HG03064 (cell line): ENCODE data around the gene RARG.
A peak's percentile ranks its signal among the peaks of the same experiment; 100 is the strongest.

ENCODE experiments used
- ATAC-seq: cut with Tn5 transposase; IDR thresholded peaks from one replicate; pipeline ENCODE4 v1.9.1; 2021; ENCODE audit warnings: low read depth; ENCODE audit not compliant: unreplicated experiment

RARG gene

DNA sequence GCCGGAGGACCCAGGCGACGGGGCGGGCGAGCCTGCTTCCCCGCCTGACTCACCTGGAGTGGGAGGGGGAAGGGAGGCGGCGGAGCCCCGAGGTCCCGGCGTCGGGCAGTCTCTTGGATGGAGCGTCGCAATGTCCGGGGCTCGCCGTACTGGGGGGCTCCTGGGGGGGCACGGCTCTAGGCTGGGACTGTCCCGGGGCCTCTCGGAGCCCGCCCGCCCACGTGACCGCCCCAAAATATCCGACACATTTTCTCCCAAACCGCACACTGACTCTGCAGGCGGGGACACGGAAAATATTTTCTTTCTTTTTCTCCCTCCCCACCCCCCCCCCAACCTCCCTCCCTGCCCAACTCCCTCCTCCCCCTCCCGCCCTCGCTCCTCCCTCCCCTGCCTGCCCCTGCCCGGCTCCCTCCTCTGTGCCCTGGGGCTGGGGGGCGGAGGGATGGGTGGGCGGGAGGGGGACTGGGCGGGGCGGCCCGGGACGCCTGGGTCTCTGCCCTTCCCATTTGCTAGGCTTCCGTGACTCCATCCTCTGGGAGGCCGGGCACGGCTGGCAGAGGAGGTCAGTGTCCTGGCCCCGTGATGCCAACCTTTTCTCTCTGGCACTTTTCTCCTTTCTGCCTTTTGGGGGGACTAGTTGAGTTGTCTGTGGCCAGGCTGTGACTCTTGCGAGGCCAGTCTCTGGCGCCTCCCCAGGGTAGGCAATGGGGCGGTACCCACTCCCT lies at the start of gene RARG:
Gene RARG (minus strand): TSS at position 289 of the 725 bp plus-strand sequence. CDS start 4,664 bp downstream, outside the sequence.
- no peak for ATAC-seq

DNA sequence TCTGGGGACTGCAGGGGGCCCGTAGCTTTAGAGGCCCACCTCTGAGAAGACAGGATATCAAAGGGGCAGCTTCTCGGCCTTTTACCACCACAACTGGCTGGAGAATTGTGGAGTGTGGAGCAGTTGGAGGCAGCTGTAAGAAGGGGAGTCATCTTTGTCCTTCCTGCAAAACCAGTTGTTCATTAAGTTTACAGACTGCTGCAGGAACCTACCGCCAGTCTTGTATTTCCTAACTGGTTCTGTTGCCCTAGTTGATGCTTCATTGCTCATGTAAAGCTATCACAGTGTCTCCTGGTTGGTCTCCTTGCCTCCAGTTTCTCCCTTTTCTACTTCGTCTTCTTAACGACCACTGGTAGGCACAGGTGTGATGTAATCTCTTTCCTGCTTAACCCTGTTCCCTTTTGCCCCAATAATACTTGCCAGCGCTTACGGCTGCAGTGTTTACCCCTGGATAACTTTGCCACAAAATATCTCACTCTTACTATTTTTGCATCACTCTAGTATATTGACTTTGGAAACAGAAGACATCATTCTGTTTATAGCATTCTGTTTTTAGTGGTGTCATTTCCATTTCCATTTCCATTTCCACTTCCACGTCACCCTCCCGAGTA lies 48.0 kb upstream of the RARG start:
- ATAC-seq = no peak

DNA sequence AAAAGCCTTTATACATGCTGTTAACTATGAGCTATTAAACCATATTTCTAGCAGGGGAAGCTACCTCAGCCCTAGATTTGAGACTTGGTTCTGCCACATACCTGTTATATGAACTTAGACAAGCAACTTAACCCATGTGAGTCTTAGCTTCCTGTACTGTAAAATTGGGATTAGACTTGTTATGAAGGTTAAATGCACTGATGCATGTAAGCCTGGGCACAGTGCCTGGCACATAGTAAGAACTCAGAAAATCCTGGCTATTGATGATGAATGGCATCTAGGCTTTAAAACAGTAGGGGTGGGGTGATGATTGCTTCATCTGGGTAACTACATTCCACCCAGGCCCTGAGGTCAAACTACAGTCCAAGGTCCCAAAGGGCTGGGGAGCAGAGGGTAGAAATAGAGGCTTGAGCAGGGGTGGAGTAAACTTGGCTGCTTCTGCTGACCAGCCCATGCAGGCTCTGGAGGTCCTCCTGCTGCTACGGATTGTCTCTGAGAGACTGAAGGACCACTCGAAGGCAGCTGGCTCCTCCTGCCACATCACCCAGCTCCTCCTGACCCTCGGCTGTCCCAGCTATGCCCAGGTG lies 47.4 kb upstream of the RARG start:
- no peak for ATAC-seq

GRCh38 chr12:53277981-53278380 lies 46.0 kb upstream of the RARG start:
- no peak for ATAC-seq

DNA sequence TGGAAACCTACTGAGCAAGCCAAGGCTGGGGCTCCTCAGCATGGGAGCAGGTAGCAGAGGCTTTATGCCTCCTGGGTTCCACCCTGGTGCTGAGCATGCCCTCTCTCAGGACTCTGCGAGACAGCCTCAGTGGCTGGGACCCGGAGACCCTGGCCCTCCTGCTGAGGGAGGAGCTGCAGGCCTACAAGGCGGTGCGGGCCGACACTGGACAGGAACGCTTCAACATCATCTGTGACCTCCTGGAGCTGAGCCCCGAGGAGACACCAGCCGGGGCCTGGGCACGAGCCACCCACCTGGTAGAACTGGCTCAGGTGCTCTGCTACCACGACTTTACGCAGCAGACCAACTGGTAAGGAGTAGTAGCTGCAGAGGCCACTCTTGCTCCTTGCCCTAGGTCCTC lies 44.5 kb upstream of the RARG start:
- ATAC-seq = no peak

DNA sequence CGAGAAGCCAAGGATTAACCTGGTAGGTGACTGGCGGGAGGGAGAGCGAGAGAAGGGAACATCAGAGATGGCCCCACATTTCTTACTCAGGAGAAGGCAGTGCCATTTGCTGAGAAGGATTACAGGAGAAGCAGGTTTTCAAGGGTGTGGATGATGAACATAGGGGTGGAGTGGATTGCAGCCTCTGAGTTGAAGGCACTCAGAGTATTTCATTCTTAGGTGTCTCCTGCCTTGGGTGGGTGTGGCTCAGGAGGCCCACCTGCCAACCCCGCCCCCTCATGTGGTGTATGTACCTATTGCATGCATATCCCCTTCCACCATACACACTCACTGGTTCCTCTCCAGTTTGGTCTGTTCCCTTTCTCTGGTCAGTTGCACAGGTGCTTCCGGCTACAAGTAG lies 42.4 kb upstream of the RARG start:
- no peak for ATAC-seq

GRCh38 chr12:53268630-53269562 lies 36.9 kb upstream of the RARG start:
- no peak for ATAC-seq

GRCh38 chr12:53267999-53268629 lies 36.1 kb upstream of the RARG start, which contains the start of gene ESPL1:
Gene ESPL1, plus strand, starts transcription at chr12:53268299. Its CDS starts 468 bp downstream, at chr12:53268767.
- peak; percentile 73 for ATAC-seq

GRCh38 chr12:53267306-53267998 lies 35.4 kb upstream of the RARG start:
- ATAC-seq = no peak

DNA sequence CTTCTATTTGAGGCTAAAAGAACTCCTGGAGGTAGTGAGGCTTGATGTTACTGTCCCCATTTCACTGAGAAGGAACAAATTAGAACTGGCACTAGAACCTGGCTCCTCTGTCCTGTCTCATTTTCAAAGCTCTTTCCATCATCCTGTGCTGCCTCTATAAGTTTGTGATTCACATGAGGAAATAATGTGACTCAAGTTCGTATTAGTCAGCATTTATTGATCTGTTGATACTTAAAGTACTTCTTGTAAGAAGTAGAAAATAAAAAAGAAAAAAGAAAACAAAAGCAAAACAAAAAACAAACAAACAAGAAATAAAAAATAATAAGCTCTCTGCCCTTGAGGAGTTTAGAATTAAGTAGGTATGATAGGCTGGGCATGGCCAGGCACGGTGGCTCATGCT lies 33.8 kb upstream of the RARG start:
- no peak for ATAC-seq

DNA sequence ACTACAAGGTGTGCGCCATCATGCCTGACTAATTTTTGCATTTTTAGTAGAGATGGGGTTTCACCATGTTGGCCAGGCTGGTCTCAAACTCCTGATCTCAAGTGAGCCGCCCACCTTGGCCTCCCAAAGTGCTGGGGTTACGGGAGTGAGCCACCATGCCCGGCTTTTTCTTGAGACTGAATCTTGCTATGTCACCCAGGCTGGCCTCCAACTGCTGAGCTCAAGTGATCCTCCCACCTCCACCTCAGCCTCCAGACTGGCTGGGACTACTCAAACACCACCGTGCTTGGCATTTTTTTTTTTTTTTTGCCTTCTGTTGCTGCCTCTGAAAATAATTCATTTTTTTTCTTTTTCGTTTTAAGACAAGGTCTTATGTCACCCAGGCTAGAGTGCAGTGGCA lies 27.9 kb upstream of the RARG start:
- no peak for ATAC-seq

DNA sequence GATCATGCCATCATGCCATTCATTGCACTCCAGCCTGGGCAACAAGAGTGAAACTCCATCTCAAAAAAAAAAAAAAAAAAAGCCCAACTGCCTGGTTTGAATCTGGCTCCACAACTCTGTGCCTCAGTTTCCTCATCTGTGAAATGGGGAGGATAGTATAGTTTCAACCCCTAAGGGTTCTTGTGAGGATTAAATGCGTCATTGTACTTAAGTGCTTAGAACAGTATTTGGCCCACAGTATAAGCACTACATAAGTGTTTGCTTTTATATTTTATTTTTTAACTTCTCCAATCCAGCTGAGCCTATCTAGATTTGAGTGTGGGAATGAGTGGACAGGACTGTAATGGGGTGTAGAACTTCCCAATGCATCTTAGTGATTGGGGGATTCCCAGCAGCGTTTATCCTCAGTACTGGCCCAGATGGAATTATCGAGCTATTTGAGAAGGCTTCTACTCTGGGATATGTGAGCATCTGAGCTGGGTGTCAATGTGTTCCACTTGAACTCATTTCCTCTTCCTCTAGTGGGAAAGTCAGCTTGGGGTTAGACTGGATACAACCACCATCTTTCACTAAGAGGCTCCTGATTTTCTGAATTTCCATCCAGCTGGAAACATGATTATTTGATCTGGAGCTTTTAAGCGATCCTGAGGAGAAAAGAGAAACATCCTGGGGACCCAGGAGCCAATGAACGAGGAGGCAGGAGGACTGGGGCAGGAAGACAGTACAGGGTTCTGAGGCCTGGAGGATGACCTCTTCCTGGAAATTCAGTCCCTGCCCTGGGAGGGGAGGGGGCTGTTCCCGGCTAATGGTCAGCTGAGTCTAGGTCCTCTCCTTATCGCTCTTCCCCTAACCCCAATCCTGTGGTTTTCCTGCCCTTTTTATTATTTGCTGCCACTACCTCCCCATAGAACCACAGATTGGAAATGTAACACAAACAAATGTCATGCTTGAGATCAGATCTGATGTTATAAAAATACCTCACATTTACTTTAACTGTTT lies 26.8 kb upstream of the RARG start:
- ATAC-seq = no peak

DNA sequence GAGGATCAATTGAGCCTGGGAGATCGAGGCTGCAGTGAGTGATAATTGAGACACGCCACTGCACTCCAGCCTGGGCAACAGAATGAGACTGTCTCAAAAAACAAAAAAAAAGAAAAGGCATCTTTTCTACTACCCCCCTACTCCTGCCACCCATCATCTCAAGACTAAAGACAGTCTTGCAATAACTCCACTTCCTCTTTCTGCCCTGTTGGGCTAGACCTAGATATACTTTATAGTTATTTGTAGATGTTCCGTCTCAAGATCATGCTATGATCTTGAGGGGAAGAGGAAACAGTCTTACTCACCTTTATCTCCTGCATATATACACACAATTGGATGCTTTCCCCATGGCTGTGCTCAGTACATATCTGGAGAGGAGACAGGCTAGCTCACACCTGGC lies 24.0 kb upstream of the RARG start:
- ATAC-seq = no peak

GRCh38 chr12:53254816-53255545 lies 23.0 kb upstream of the RARG start:
- ATAC-seq = no peak

GRCh38 chr12:53253298-53253697 lies 21.3 kb upstream of the RARG start:
- ATAC-seq = no peak

DNA sequence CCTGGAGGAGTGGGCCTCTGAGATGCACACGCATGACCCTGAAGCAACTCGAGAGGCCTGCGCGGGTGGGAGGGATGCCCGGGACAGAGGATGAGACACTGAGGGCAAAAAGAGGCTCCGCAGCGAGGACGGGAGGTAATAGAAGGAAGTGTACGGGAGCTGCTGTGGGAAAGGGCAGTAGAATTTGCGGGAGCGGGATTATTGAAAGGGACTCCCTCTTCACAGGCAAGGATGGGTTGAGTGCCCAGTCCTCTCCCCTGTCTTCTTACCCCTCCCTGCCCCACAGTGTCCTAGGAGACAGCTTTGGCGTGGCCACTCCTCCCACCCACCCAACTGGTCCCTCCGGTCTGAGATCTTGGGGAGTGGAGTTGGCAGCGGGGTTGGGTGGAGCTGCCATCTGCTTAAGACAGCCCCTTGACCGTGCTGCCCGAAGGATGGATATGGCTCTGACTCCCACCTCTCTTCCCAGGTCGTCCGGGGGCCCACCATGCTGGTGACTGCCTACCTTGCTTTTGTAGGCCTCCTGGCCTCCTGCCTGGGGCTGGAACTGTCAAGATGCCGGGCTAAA lies 20.4 kb upstream of the RARG start:
- ATAC-seq = no peak

GRCh38 chr12:53251477-53252348 lies 19.7 kb upstream of the RARG start:
- peak; percentile 65 for ATAC-seq
